DMS53 treated with DMSO at 0.1 percent for 48 hours (cell line): ENCODE results near the gene CAPN14.
A peak's percentile ranks its signal among the peaks of the same experiment; 100 is the strongest.

Experiments
- DNase-seq: peaks from one replicate; lab custom pipeline; 2025; ENCODE audit not compliant: unreplicated experiment; lab: John Stamatoyannopoulos, UW

Gene CAPN14

GRCh38 chr2:31217465-31218200, at the start of gene CAPN14:
TSS of gene CAPN14 (minus strand) at chr2:31217515. CDS start at chr2:31205447, 12,068 bp downstream.
- no peak for DNase-seq

- no peak for DNase-seq
Observed at GRCh38 chr2:31266804-31267203, 49.5 kb upstream of the CAPN14 start.

- no peak for DNase-seq
Observed at GRCh38 chr2:31265234-31265633, 47.9 kb upstream of the CAPN14 start.

GRCh38 chr2:31263636-31264190, 46.4 kb upstream of the CAPN14 start:
- no peak for DNase-seq

- no peak for DNase-seq
Observed at GRCh38 chr2:31260870-31261269, 43.6 kb upstream of the CAPN14 start.

GRCh38 chr2:31259075-31259474, 41.8 kb upstream of the CAPN14 start:
- DNase-seq, result no peak

GRCh38 chr2:31258351-31258750, 41.0 kb upstream of the CAPN14 start:
- no peak for DNase-seq

- DNase-seq, result peak; percentile 48
Observed at GRCh38 chr2:31256611-31257382, 39.5 kb upstream of the CAPN14 start.

GRCh38 chr2:31255911-31256571, 38.7 kb upstream of the CAPN14 start:
- peak; percentile 82 for DNase-seq

- DNase-seq, result no peak
Observed at GRCh38 chr2:31254237-31255203, 37.2 kb upstream of the CAPN14 start.

- DNase-seq, result peak; percentile 21
Observed at GRCh38 chr2:31253356-31254131, 36.2 kb upstream of the CAPN14 start.

GRCh38 chr2:31251851-31252250, 34.5 kb upstream of the CAPN14 start:
- no peak for DNase-seq

GRCh38 chr2:31251018-31251417, 33.7 kb upstream of the CAPN14 start:
- no peak for DNase-seq

- DNase-seq, result no peak
Observed at GRCh38 chr2:31249009-31249690, 31.8 kb upstream of the CAPN14 start.

GRCh38 chr2:31248139-31248538, 30.8 kb upstream of the CAPN14 start:
- no peak for DNase-seq

GRCh38 chr2:31247711-31248110, 30.4 kb upstream of the CAPN14 start:
- no peak for DNase-seq

GRCh38 chr2:31246184-31246852, 29.0 kb upstream of the CAPN14 start:
- no peak for DNase-seq

GRCh38 chr2:31244101-31244500, 26.8 kb upstream of the CAPN14 start:
- no peak for DNase-seq
